Esophagus squamous epithelium (tissue), 4 donors: ENCODE results near the gene CPO.

Experiments used
- POLR2A ChIP-seq, 4 donors: fragments of 450-650 bp; IDR thresholded peaks; one replicate each; pipeline ENCODE4 v1.6.1; 2017; ENCODE audit warnings: antibody characterized with exemption in 4 of 4, mild to moderate bottlenecking in 4 of 4, moderate library complexity in 3 of 4
- TF ChIP-seq, protein P1 (sequence below), 6 experiments: fragments of 450-650 bp in 4 of 6; fragments of 200-600 bp in 2 of 6; sonication (generic) in 2 of 6; IDR thresholded peaks; one replicate each; pipeline ENCODE4 v1.5.1; 2016 to 2019; ENCODE audit warnings: antibody characterized with exemption in 6 of 6, mild to moderate bottlenecking in 4 of 6, moderate library complexity in 4 of 6

- TF ChIP-seq, protein P1, sequence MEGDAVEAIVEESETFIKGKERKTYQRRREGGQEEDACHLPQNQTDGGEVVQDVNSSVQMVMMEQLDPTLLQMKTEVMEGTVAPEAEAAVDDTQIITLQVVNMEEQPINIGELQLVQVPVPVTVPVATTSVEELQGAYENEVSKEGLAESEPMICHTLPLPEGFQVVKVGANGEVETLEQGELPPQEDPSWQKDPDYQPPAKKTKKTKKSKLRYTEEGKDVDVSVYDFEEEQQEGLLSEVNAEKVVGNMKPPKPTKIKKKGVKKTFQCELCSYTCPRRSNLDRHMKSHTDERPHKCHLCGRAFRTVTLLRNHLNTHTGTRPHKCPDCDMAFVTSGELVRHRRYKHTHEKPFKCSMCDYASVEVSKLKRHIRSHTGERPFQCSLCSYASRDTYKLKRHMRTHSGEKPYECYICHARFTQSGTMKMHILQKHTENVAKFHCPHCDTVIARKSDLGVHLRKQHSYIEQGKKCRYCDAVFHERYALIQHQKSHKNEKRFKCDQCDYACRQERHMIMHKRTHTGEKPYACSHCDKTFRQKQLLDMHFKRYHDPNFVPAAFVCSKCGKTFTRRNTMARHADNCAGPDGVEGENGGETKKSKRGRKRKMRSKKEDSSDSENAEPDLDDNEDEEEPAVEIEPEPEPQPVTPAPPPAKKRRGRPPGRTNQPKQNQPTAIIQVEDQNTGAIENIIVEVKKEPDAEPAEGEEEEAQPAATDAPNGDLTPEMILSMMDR (IDR thresholded peaks at IDR 0.05): no peak
- no peak for TF ChIP-seq POLR2A (IDR thresholded peaks at IDR 0.05)
Observed at GRCh38 chr2:206915121-206915520, 24.2 kb upstream of the CPO start.
